Activated CD4-positive, alpha-beta memory T cell treated with anti-CD3 and anti-CD28 coated beads for 36 hours (primary cell): ENCODE results near the gene TAF11L2. TPM values are rescaled to one million over a fixed set of nuclear protein-coding genes. Genes with fewer than 3 reads are reported as not detected.

Experiments
- total RNA-seq, 2 experiments: library from RNA; stranded (reverse); gene quantifications; one replicate each; pipeline ENCODE4 v1.2.3, GENCODE V29; 2021

TAF11L2 gene
- total RNA-seq, 2 experiments from 2014 or later: not detected

Other genes with a start within 250 kb of the TAF11L2 start
- not detected for gene TAF11L3, start 20.1 kb downstream of the TAF11L2 start, total RNA-seq
- gene TAF11L4, start 23.6 kb downstream of the TAF11L2 start, total RNA-seq: not detected
- not detected for gene TAF11L5, start 27.0 kb downstream of the TAF11L2 start, total RNA-seq
- gene TAF11L6, start 30.4 kb downstream of the TAF11L2 start, total RNA-seq: not detected
- not detected for gene TAF11L7, start 87.5 kb downstream of the TAF11L2 start, total RNA-seq
- not detected for gene TAF11L8, start 92.7 kb downstream of the TAF11L2 start, total RNA-seq
- gene TAF11L9, start 96.2 kb downstream of the TAF11L2 start, total RNA-seq: not detected
- not detected for gene TAF11L10, start 99.6 kb downstream of the TAF11L2 start, total RNA-seq
- gene TAF11L11, start 106.0 kb downstream of the TAF11L2 start, total RNA-seq: not detected
- not detected for gene TAF11L12, start 112.2 kb downstream of the TAF11L2 start, total RNA-seq
- not detected for gene TAF11L13, start 133.9 kb downstream of the TAF11L2 start, total RNA-seq
- gene TAF11L14, start 136.2 kb downstream of the TAF11L2 start, total RNA-seq: not detected